CD4-positive, CD25-positive, alpha-beta regulatory T cell (primary cell): Measurements from ENCODE around the gene ZSCAN31. TPM values are rescaled to one million over a fixed set of nuclear protein-coding genes. Genes with fewer than 3 reads are reported as not detected.

Source experiments
- ATAC-seq, 2 donors: fragments of 150-1000 bp; cut with Tn5 transposase; one replicate each; pipeline ENCODE4 v1.10.0; 2021; ENCODE audit warnings: low read depth in 2 of 2, moderate number of reproducible peaks in 2 of 2, moderate library complexity in 1 of 2
- DNase-seq, 3 donors: peaks; one replicate each; pipeline versions ENCODE4 v3.0.0 to v3.0.0-alpha.2; 2012 to 2022; ENCODE audit warnings: mixed read lengths in 1 of 3
- H3K27ac ChIP-seq: one replicate; pipeline ENCODE4 v1.7.0; 2013; ENCODE audit warnings: mild to moderate bottlenecking, low read length; ENCODE audit not compliant: insufficient read depth, poor library complexity, severe bottlenecking
- H3K27me3 ChIP-seq: one replicate; pipeline ENCODE4 v1.7.0; 2013; ENCODE audit warnings: low read length; ENCODE audit not compliant: control insufficient read depth, insufficient read depth
- H3K36me3 ChIP-seq: one replicate; pipeline ENCODE4 v1.7.0; 2013; ENCODE audit warnings: mild to moderate bottlenecking, low read length, moderate library complexity; ENCODE audit not compliant: control insufficient read depth, insufficient read depth
- H3K4me1 ChIP-seq: 2 replicates; pipeline ENCODE4 v1.7.0; 2013; ENCODE audit warnings: mild to moderate bottlenecking, low read length; ENCODE audit not compliant: insufficient read depth, control insufficient read depth, poor library complexity, severe bottlenecking
- H3K4me3 ChIP-seq: one replicate; pipeline ENCODE4 v1.7.0; 2013; ENCODE audit warnings: low read depth, mild to moderate bottlenecking, low read length, moderate library complexity
- H3K9me3 ChIP-seq, 2 experiments: 1 replicate in 1 of 2; 2 replicates in 1 of 2; pipeline ENCODE4 v1.7.0; 2013; ENCODE audit warnings: low read length in 2 of 2, mild to moderate bottlenecking in 1 of 2, moderate library complexity in 1 of 2; ENCODE audit not compliant: control insufficient read depth in 2 of 2
- H3K27ac Mint-ChIP-seq, 3 donors: one replicate each; pipeline ENCODE4 v1.8.0; 2020 to 2022; ENCODE audit warnings: mild to moderate bottlenecking in 3 of 3, mixed read lengths in 3 of 3, moderate library complexity in 2 of 3
- H3K27me3 Mint-ChIP-seq: one replicate; pipeline ENCODE4 v1.8.0; 2022; ENCODE audit warnings: mild to moderate bottlenecking, mixed read lengths
- H3K36me3 Mint-ChIP-seq: one replicate; pipeline ENCODE4 v1.8.0; 2020; ENCODE audit warnings: mixed read lengths
- H3K4me1 Mint-ChIP-seq, 4 donors: one replicate each; pipeline ENCODE4 v1.8.0; 2020 to 2022; ENCODE audit warnings: mixed read lengths in 4 of 4, mild to moderate bottlenecking in 1 of 4
- H3K4me3 Mint-ChIP-seq, 4 donors: one replicate each; pipeline ENCODE4 v1.8.0; 2020 to 2022; ENCODE audit warnings: mild to moderate bottlenecking in 4 of 4, mixed read lengths in 4 of 4, moderate library complexity in 3 of 4
- H3K9me3 Mint-ChIP-seq, 7 donors: one replicate each; pipeline ENCODE4 v1.8.0; 2020 to 2022; ENCODE audit warnings: mixed read lengths in 7 of 7, mild to moderate bottlenecking in 3 of 7, moderate library complexity in 2 of 7
- polyA plus RNA-seq, 4 donors: library from polyadenylated mRNA; unstranded; fragments of 300-500 nt; fragmentation: Illumina TruSeq; gene quantifications; one replicate each; pipeline ENCODE4 v1.2.3, GENCODE V29; 2021
- total RNA-seq: library from RNA; stranded (reverse); gene quantifications from one replicate; pipeline ENCODE4 v1.2.3, GENCODE V29; 2022

Gene ZSCAN31
- total and polyA plus RNA-seq, 5 donors from 2014 or later, result 0.34 to 0.52 TPM; not detected in 3

DNA sequence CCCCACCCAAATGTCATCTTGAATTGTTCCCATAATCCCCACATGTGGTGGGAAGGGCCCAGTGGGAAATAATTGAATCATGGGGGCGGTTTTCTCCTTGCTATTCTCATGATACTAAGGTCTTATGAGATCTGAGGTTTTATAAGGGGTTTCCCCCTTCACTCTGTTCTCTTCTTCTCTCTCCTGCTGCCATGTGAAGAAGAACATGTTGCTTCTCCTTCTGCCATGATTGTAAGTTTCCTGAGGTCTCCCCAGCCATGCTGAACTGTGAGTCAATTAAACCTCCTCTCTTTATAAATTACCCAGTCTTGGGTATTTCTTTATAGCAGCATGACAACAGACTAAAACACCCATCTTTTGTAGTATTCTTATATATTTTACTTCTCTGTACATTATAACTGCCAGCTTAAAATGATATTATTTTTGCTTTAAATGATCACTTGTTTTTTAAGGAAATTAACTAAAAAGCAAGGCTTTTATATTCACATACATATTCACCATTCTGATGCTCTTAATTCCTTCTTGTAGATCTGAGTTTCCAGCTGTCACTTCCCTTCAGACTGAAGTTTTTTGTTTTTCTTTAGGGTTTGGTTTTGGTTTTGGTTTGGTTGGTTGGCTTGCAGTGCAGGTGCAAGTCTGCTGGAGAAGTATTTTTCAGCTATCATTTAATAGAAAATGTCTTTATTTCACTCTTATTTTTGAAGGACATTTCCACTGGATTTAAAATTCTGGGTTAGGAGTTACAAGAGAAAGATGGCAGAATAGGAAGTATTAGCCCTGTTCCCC is 4.6 kb upstream of the ZSCAN31 start:
- Mint-ChIP-seq H3K27ac (no peak overlapping the region), H3K9me3 (peaks cover 0 to 14% (median 7%) of the 10 kb centered on the region in 7 donors), H3K27me3 (peaks cover 27% of the 10 kb centered on the region), H3K4me3 (peak overlapping the region in 1 of 4 donors; percentile 34), H3K36me3 (no peaks in the 10 kb centered on the region), H3K4me1 (no peaks in the 10 kb centered on the region)
- DNase-seq (peak in 1 of 3 donors; percentile 16), ATAC-seq (no peak)
- H3K9me3 ChIP-seq, result peaks cover 14% of the 10 kb centered on the region in 2 experiments
- peaks cover 15% of the 10 kb centered on the region for H3K4me1 ChIP-seq
- no peak overlapping the region for H3K4me3 ChIP-seq
- H3K27ac ChIP-seq, result no peak overlapping the region
- H3K27me3 ChIP-seq, result peaks cover 11% of the 10 kb centered on the region
- no peaks in the 10 kb centered on the region for H3K36me3 ChIP-seq

DNA sequence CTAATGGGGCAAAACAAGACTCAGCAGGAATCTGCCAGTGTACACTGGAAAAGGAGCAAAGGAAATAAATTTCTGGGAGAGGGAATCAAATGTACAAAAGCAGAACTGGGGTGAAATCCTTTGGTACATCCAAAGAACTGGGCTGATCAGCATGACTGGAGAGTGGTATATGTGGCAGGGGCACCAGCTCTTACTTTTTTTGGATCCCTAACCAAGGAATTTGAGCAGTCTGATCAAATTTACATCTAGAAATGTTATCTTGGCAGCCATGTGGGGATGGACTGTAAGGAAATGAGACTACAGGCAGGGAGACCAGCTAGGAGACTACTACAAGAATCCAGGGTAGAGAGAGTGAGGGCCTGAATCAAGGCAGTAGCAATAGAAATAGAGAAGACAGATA is 1.2 kb upstream of the ZSCAN31 start:
- no peak for ATAC-seq
- Mint-ChIP-seq H3K27ac (no peak overlapping the region), H3K36me3 (no peaks in the 10 kb centered on the region), H3K9me3 (peaks cover 0 to 14% (median 7%) of the 10 kb centered on the region in 7 donors), H3K4me1 (peaks cover 0 to 6% (median 0%) of the 10 kb centered on the region in 4 donors), H3K27me3 (peaks cover 19% of the 10 kb centered on the region), H3K4me3 (no peak overlapping the region)
- Histone ChIP-seq H3K27me3 (peaks cover 8% of the 10 kb centered on the region), H3K4me3 (peak overlapping the region; percentile 87), H3K4me1 (peaks cover 20% of the 10 kb centered on the region), H3K27ac (no peak overlapping the region), H3K36me3 (no peaks in the 10 kb centered on the region), H3K9me3 (peaks cover 14% of the 10 kb centered on the region in 2 experiments)
- no peak for DNase-seq

DNA sequence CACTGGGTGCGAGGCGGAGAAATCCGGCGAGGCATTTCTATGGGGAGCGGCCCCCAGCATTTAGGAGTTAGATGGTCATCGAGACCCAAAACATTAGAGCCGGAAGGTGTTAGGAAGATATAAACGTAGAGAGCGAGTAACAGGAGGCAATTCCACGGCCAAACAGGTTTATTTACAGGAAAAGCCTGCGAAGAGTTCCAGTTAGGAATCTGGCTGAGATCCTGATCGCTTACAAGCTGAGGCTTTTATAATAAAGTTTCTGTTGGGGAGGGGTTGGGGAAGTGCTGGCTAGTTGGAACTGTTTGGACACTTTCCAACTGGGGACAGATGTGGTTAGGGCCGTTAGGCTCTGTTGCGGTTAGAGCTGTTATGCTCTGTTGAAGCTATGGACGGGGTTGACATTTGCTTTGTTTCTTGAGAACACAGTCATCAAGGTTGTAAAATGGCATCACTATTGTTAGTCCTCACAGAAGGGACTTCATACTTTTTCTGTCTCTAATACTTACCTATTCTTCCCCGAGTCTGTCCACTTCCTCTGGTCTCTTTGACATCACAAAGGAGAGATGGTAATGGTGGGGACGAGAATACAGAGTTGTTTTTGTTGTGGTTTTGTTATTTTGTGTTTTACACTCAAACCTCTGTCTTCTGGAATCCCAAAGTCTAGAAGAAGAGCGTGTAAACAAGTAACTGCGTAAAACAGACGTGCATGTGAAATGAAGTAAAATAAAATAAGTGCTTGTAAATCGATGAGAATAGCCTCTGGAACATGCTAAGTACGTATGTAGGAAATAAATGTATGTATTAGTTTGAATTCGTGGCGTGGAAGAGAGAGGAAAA is 554 bp upstream of the ZSCAN31 start:
- H3K27ac Mint-ChIP-seq, result no peak overlapping the region
- Histone ChIP-seq H3K36me3 (no peaks in the 10 kb centered on the region), H3K27ac (peak overlapping the region; percentile 84), H3K9me3 (peaks cover 14% of the 10 kb centered on the region in 2 experiments), H3K4me3 (peak overlapping the region; percentile 87), H3K4me1 (peaks cover 20% of the 10 kb centered on the region), H3K27me3 (peaks cover 8% of the 10 kb centered on the region)
- H3K27me3 Mint-ChIP-seq, result peaks cover 19% of the 10 kb centered on the region
- no peak overlapping the region for H3K4me3 Mint-ChIP-seq
- DNase-seq, result peak in 2 of 3 donors; percentile 30 to 47
- ATAC-seq, result peak in 1 of 2 donors; percentile 25
- H3K36me3 Mint-ChIP-seq, result no peaks in the 10 kb centered on the region
- H3K9me3 Mint-ChIP-seq, result peaks cover 0 to 14% (median 7%) of the 10 kb centered on the region in 7 donors
- peaks cover 0 to 6% (median 0%) of the 10 kb centered on the region in 4 donors for H3K4me1 Mint-ChIP-seq

DNA sequence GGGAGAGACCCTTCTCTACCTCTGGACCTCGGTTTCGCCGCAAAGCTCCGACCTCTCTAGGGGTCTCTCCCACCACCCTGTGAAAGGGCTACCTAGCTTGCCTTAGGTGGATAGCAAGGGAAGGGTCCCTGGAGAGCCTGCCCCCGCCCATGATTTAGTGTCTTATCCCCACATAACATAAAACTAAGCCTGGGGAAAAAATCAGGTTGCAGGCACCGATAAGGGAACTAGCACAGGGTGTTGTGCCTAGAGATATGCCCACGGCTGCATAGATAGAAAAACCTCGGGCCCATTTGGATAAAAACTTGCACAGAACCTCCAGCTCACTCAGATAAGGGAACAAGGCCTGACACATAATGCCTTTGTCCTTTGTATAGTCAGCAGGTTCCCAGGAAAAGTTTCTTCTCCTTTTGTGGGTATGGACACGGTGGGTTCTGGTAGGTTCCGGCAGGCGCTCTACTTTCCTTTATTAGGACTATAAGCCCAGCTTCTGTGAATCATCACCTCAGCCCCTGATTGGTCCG is 846 bp downstream of the ZSCAN31 start:
- H3K27me3 ChIP-seq, result peaks cover 2% of the 10 kb centered on the region
- DNase-seq (no peak), ATAC-seq (no peak)
- Mint-ChIP-seq H3K36me3 (no peaks in the 10 kb centered on the region), H3K27me3 (peaks cover 17% of the 10 kb centered on the region), H3K4me3 (no peak overlapping the region), H3K27ac (peak overlapping the region in 1 of 3 donors; percentile 7), H3K9me3 (peaks cover 0 to 5% (median under 1%) of the 10 kb centered on the region in 7 donors), H3K4me1 (peaks cover 0 to 6% (median 0%) of the 10 kb centered on the region in 4 donors)
- H3K4me3 ChIP-seq, result peak overlapping the region; percentile 87
- H3K36me3 ChIP-seq, result no peaks in the 10 kb centered on the region
- peaks cover 4 to 5% of the 10 kb centered on the region in 2 experiments for H3K9me3 ChIP-seq
- peaks cover 20% of the 10 kb centered on the region for H3K4me1 ChIP-seq
- H3K27ac ChIP-seq, result peak overlapping the region; percentile 84

GRCh38 chr6:28334286-28335039 is 1.5 kb downstream of the ZSCAN31 start:
- peaks cover 20% of the 10 kb centered on the region for H3K4me1 ChIP-seq
- peaks cover 17% of the 10 kb centered on the region for H3K27me3 Mint-ChIP-seq
- H3K36me3 ChIP-seq, result no peaks in the 10 kb centered on the region
- H3K36me3 Mint-ChIP-seq, result no peaks in the 10 kb centered on the region
- DNase-seq (no peak), ATAC-seq (no peak)
- no peaks in the 10 kb centered on the region for H3K27me3 ChIP-seq
- H3K4me3 Mint-ChIP-seq, result peak overlapping the region in 3 of 4 donors; percentile 2 to 89 (median 22)
- H3K4me3 ChIP-seq, result no peak overlapping the region
- no peaks in the 10 kb centered on the region for H3K9me3 ChIP-seq
- H3K9me3 Mint-ChIP-seq, result no peaks in the 10 kb centered on the region
- peaks cover 0 to 6% (median 0%) of the 10 kb centered on the region in 4 donors for H3K4me1 Mint-ChIP-seq
- no peak overlapping the region for H3K27ac ChIP-seq
- H3K27ac Mint-ChIP-seq, result peak overlapping the region in 2 of 3 donors; percentile 7 to 57

- no peak for ATAC-seq
- no peak for DNase-seq
Measured at GRCh38 chr6:28333599-28334018, 2.3 kb downstream of the ZSCAN31 start.

DNA sequence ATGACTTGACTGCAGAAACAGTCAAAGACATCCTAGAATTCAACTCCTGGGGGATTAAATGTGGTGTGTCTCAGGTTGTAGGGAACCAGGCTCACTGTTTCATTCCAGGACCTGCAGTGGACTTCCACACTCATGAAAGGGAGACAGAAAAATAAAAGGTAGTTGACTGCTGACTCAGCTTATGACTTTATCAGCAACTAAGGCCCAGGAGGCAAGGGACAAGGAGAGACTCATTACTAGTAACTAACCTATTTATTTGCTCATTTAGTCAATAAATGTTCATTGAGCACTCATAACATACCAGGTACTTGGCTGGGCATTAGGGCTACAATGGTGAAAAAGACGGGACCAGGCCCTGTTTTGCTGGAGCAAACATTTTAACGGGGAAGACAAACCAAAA is 2.9 kb downstream of the ZSCAN31 start:
- Mint-ChIP-seq H3K4me3 (no peak overlapping the region), H3K27me3 (peaks cover 17% of the 10 kb centered on the region), H3K36me3 (no peaks in the 10 kb centered on the region), H3K9me3 (peaks cover 0 to 8% (median 1%) of the 10 kb centered on the region in 7 donors), H3K4me1 (peaks cover 0 to 6% (median 0%) of the 10 kb centered on the region in 4 donors), H3K27ac (no peak overlapping the region)
- ATAC-seq (no peak), DNase-seq (no peak)
- Histone ChIP-seq H3K4me1 (peaks cover 20% of the 10 kb centered on the region), H3K4me3 (no peak overlapping the region), H3K9me3 (no peaks in the 10 kb centered on the region), H3K36me3 (no peaks in the 10 kb centered on the region), H3K27me3 (no peaks in the 10 kb centered on the region), H3K27ac (no peak overlapping the region)

More at GRCh38 chr6:28333599-28334018, 2.3 kb downstream of the ZSCAN31 start:
- H3K4me1 ChIP-seq, result peaks cover 20% of the 10 kb centered on the region
- Mint-ChIP-seq H3K27me3 (peaks cover 17% of the 10 kb centered on the region), H3K4me1 (peaks cover 0 to 6% (median 0%) of the 10 kb centered on the region in 4 donors), H3K27ac (no peak overlapping the region), H3K36me3 (no peaks in the 10 kb centered on the region), H3K4me3 (no peak overlapping the region), H3K9me3 (peaks cover 0 to 6% (median 1%) of the 10 kb centered on the region in 7 donors)
- H3K27ac ChIP-seq, result no peak overlapping the region
- no peaks in the 10 kb centered on the region for H3K36me3 ChIP-seq
- no peaks in the 10 kb centered on the region for H3K27me3 ChIP-seq
- no peaks in the 10 kb centered on the region for H3K9me3 ChIP-seq
- no peak overlapping the region for H3K4me3 ChIP-seq
